Measurements from ENCODE around the gene ATP8B2.

DNA sequence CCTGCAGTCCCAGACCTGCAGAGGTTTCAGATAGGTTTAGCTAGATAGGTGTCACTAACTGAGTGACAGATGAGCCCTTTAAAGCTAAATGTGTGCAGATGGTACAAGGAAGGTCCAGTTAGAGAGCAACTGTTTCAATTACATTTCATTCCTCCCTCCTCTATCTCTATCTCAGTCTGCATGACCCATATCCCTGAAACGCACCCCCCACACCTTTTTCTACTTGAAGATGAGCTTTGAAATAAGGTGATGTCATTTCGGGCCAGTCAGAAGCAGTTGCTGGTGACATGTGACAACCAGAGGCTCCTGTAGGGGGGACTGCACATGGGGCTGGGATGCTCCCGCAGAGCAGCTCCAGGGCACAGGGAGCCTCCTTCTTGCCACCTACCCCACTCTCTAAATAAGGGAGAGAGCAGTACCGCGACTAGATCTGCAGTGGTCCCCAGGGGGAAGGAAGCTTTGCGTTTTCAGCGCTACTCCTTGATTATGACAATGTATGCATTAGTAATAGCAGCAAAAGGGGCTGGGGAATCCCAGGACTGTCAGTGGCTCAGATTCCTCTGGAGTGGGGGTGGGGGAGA is 4.3 kb downstream of the ATP8B2 start:
- TF ChIP-seq, protein P1, sequence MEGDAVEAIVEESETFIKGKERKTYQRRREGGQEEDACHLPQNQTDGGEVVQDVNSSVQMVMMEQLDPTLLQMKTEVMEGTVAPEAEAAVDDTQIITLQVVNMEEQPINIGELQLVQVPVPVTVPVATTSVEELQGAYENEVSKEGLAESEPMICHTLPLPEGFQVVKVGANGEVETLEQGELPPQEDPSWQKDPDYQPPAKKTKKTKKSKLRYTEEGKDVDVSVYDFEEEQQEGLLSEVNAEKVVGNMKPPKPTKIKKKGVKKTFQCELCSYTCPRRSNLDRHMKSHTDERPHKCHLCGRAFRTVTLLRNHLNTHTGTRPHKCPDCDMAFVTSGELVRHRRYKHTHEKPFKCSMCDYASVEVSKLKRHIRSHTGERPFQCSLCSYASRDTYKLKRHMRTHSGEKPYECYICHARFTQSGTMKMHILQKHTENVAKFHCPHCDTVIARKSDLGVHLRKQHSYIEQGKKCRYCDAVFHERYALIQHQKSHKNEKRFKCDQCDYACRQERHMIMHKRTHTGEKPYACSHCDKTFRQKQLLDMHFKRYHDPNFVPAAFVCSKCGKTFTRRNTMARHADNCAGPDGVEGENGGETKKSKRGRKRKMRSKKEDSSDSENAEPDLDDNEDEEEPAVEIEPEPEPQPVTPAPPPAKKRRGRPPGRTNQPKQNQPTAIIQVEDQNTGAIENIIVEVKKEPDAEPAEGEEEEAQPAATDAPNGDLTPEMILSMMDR (IDR thresholded peaks at IDR 0.05) = no peak
- TF ChIP-seq POLR2AphosphoS5 (IDR thresholded peaks at IDR 0.05) (no peak), POLR2A (IDR thresholded peaks at IDR 0.05) (no peak)

Data from suprapubic skin (tissue), 4 donors.